GM12892 (cell line): ENCODE data around the gene ENAH.

Experiments used
- POLR2A ChIP-seq: IDR thresholded peaks from 2 replicates; pipeline ENCODE4 v1.6.1; 2011; ENCODE audit warnings: low read depth, low read length, control low read depth
- TAF1 ChIP-seq: IDR thresholded peaks from 2 replicates; pipeline ENCODE4 v1.6.1; 2011; ENCODE audit warnings: low read depth, mild to moderate bottlenecking, control low read depth, low read length, borderline replicate concordance

DNA sequence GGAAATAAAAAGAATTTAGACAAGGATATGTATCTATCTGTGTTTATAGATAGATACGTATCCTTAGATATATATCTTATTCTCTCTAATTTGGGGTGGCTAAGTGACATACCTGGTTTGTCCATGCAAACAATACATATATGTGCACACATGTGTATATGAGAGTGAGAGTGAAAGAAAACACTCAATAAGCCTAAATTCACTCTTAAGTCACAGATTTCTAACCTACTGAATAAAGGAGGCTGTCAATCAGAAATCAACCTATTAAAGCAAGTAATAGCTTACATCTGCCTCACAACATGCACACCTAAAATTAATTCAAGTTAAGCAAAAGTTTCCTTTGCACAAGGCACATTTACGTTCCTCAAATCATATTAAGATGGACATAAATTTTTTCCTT is 118.2 kb downstream of the ENAH start:
- no peak for TF ChIP-seq TAF1
- no peak for TF ChIP-seq POLR2A
